ENCODE measurements around the gene KHDC4. TPM values are rescaled to one million over a fixed set of nuclear protein-coding genes. Genes with fewer than 3 reads are reported as not detected.

KHDC4 gene
- total and polyA plus RNA-seq, 2 experiments from 2014 or later = 47.1 to 57.7 TPM

GRCh38 chr1:155900161-155900560, 34.1 kb downstream of the KHDC4 start:
- H3K27me3 ChIP-seq (ENCODE audit: insufficient read depth) = no peaks in the 10 kb centered on the region
- no peaks in the 10 kb centered on the region for H3K4me1 Mint-ChIP-seq
- H3K9me2 ChIP-seq (ENCODE audit: insufficient read depth) = no peaks in the 10 kb centered on the region
- no peak overlapping the region for H2AFZ ChIP-seq
- H3K4me2 ChIP-seq = no peak overlapping the region
- 0 out of 2 replicates have a peak, but pooled peaks cover 8% of the 10 kb centered on the region for H4K20me1 ChIP-seq (replicated peaks; ENCODE audit: insufficient read depth)
- no peak for TF ChIP-seq STAT1 (IDR thresholded peaks at IDR 0.05; ENCODE audit: unreplicated experiment)
- TF ChIP-seq REST (IDR thresholded peaks at IDR 0.05; ENCODE audit: unreplicated experiment) = no peak
- TF ChIP-seq ZNF114 (CRISPR knock-in tag; IDR thresholded peaks at IDR 0.05) = no peak
- no peak for TF ChIP-seq POLR2AphosphoS5 (IDR thresholded peaks at IDR 0.05; ENCODE audit: low read depth)
- no peak for TF ChIP-seq JUNB (IDR thresholded peaks at IDR 0.05; ENCODE audit: unreplicated experiment)
- TF ChIP-seq CTCF (conservative IDR thresholded peaks at IDR 0.05; ENCODE audit: low read depth in 2 of 2) = no peak
- no peak for TF ChIP-seq EZH2 (IDR thresholded peaks at IDR 0.05; ENCODE audit: low read depth, unreplicated experiment)
- no peak for TF ChIP-seq CREB1 (CRISPR knock-in tag; IDR thresholded peaks at IDR 0.05; ENCODE audit: low read depth)
- TF ChIP-seq EZH2phosphoT487 (IDR thresholded peaks at IDR 0.05; ENCODE audit: unreplicated experiment) = no peak
- TF ChIP-seq ZNF331 (CRISPR knock-in tag; IDR thresholded peaks at IDR 0.05; ENCODE audit: low read depth) = no peak
- TF ChIP-seq, protein P1, sequence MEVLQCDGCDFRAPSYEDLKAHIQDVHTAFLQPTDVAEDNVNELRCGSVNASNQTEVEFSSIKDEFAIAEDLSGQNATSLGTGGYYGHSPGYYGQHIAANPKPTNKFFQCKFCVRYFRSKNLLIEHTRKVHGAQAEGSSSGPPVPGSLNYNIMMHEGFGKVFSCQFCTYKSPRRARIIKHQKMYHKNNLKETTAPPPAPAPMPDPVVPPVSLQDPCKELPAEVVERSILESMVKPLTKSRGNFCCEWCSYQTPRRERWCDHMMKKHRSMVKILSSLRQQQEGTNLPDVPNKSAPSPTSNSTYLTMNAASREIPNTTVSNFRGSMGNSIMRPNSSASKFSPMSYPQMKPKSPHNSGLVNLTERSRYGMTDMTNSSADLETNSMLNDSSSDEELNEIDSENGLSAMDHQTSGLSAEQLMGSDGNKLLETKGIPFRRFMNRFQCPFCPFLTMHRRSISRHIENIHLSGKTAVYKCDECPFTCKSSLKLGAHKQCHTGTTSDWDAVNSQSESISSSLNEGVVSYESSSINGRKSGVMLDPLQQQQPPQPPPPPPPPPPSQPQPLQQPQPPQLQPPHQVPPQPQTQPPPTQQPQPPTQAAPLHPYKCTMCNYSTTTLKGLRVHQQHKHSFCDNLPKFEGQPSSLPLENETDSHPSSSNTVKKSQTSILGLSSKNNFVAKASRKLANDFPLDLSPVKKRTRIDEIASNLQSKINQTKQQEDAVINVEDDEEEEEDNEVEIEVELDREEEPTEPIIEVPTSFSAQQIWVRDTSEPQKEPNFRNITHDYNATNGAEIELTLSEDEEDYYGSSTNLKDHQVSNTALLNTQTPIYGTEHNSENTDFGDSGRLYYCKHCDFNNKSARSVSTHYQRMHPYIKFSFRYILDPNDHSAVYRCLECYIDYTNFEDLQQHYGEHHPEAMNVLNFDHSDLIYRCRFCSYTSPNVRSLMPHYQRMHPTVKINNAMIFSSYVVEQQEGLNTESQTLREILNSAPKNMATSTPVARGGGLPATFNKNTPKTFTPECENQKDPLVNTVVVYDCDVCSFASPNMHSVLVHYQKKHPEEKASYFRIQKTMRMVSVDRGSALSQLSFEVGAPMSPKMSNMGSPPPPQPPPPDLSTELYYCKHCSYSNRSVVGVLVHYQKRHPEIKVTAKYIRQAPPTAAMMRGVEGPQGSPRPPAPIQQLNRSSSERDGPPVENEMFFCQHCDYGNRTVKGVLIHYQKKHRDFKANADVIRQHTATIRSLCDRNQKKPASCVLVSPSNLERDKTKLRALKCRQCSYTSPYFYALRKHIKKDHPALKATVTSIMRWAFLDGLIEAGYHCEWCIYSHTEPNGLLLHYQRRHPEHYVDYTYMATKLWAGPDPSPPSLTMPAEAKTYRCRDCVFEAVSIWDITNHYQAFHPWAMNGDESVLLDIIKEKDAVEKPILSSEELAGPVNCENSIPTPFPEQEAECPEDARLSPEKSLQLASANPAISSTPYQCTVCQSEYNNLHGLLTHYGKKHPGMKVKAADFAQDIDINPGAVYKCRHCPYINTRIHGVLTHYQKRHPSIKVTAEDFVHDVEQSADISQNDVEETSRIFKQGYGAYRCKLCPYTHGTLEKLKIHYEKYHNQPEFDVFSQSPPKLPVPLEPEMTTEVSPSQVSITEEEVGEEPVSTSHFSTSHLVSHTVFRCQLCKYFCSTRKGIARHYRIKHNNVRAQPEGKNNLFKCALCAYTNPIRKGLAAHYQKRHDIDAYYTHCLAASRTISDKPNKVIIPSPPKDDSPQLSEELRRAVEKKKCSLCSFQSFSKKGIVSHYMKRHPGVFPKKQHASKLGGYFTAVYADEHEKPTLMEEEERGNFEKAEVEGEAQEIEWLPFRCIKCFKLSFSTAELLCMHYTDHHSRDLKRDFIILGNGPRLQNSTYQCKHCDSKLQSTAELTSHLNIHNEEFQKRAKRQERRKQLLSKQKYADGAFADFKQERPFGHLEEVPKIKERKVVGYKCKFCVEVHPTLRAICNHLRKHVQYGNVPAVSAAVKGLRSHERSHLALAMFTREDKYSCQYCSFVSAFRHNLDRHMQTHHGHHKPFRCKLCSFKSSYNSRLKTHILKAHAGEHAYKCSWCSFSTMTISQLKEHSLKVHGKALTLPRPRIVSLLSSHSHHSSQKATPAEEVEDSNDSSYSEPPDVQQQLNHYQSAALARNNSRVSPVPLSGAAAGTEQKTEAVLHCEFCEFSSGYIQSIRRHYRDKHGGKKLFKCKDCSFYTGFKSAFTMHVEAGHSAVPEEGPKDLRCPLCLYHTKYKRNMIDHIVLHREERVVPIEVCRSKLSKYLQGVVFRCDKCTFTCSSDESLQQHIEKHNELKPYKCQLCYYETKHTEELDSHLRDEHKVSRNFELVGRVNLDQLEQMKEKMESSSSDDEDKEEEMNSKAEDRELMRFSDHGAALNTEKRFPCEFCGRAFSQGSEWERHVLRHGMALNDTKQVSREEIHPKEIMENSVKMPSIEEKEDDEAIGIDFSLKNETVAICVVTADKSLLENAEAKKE (CRISPR knock-in tag; IDR thresholded peaks at IDR 0.05) = no peak
- TF ChIP-seq, protein P2, sequence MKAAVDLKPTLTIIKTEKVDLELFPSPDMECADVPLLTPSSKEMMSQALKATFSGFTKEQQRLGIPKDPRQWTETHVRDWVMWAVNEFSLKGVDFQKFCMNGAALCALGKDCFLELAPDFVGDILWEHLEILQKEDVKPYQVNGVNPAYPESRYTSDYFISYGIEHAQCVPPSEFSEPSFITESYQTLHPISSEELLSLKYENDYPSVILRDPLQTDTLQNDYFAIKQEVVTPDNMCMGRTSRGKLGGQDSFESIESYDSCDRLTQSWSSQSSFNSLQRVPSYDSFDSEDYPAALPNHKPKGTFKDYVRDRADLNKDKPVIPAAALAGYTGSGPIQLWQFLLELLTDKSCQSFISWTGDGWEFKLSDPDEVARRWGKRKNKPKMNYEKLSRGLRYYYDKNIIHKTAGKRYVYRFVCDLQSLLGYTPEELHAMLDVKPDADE (IDR thresholded peaks at IDR 0.05) = no peak
- no peak for TF ChIP-seq NANOG (IDR thresholded peaks at IDR 0.05; ENCODE audit: borderline replicate concordance)
- no peak for DNase-seq (ENCODE audit: low spot score)
- no peak overlapping the region for H3K27ac ChIP-seq (ENCODE audit: low read depth)
- no peak overlapping the region for H3K27ac Mint-ChIP-seq
- peaks cover 71% of the 10 kb centered on the region for H3K36me3 Mint-ChIP-seq (ENCODE audit: low read depth)
- no peaks in the 10 kb centered on the region for H3K27me3 Mint-ChIP-seq (ENCODE audit: insufficient read depth, low read depth, poor library complexity)
- H3F3A ChIP-seq (replicated peaks; ENCODE audit: low read depth) = peaks cover 14% of the 10 kb centered on the region; the same call in 1 of the 2 replicates
- no peak overlapping the region for H3K4me3 ChIP-seq
- ATAC-seq = no peak
- H3K79me2 ChIP-seq (replicated peaks; ENCODE audit: insufficient read depth) = no peaks in the 10 kb centered on the region
- H3K9me3 Mint-ChIP-seq = no peaks in the 10 kb centered on the region
- H3K4me3 Mint-ChIP-seq = no peak overlapping the region
- no peaks in the 10 kb centered on the region for H3K4me1 ChIP-seq (ENCODE audit: insufficient read depth)
- H3K36me3 ChIP-seq (ENCODE audit: insufficient read depth) = peaks cover 47% of the 10 kb centered on the region

All from GM23338 (cell line).